Tibial nerve (tissue), 3 donors: ENCODE data around the gene CREB3.

Experiments
- POLR2A ChIP-seq, 2 donors: fragments of 450-650 bp; IDR thresholded peaks; one replicate each; pipeline ENCODE4 v1.6.1; 2017; ENCODE audit warnings: antibody characterized with exemption in 2 of 2, mild to moderate bottlenecking in 2 of 2, moderate library complexity in 2 of 2
- TF ChIP-seq, protein P1 (sequence below), 5 experiments: fragments of 200-600 bp in 3 of 5; fragments of 450-650 bp in 2 of 5; sonication (generic) in 3 of 5; IDR thresholded peaks; one replicate each; pipeline ENCODE4 v1.5.1; 2016 to 2019; ENCODE audit warnings: antibody characterized with exemption in 5 of 5, mild to moderate bottlenecking in 3 of 5, moderate library complexity in 2 of 5

- no peak for TF ChIP-seq POLR2A (IDR thresholded peaks at IDR 0.05)
- TF ChIP-seq, protein P1, sequence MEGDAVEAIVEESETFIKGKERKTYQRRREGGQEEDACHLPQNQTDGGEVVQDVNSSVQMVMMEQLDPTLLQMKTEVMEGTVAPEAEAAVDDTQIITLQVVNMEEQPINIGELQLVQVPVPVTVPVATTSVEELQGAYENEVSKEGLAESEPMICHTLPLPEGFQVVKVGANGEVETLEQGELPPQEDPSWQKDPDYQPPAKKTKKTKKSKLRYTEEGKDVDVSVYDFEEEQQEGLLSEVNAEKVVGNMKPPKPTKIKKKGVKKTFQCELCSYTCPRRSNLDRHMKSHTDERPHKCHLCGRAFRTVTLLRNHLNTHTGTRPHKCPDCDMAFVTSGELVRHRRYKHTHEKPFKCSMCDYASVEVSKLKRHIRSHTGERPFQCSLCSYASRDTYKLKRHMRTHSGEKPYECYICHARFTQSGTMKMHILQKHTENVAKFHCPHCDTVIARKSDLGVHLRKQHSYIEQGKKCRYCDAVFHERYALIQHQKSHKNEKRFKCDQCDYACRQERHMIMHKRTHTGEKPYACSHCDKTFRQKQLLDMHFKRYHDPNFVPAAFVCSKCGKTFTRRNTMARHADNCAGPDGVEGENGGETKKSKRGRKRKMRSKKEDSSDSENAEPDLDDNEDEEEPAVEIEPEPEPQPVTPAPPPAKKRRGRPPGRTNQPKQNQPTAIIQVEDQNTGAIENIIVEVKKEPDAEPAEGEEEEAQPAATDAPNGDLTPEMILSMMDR (IDR thresholded peaks at IDR 0.05) = no peak
Measured at GRCh38 chr9:35781066-35781465, 48.6 kb downstream of the CREB3 start.
